ENCODE results near the gene OPN1SW.

The OPN1SW gene

GRCh38 chr7:128778946-128779345 lies 3.4 kb upstream of the OPN1SW start:
- no peak for DNase-seq (ENCODE audit: low read depth, low spot score)
- no peak overlapping the region for H3K4me3 ChIP-seq
- H3K9ac ChIP-seq (ENCODE audit: insufficient read length) = no peak overlapping the region
- TF ChIP-seq POLR2AphosphoS5 (IDR thresholded peaks at IDR 0.05; ENCODE audit: borderline replicate concordance, low read depth, low read length) (no peak), FOXP2 (optimal IDR thresholded peaks at IDR 0.05; ENCODE audit: control extremely low read depth, extremely low read length, insufficient read depth) (no peak), EZH2 (IDR thresholded peaks at IDR 0.05) (no peak)
- 0 out of 2 replicates have a peak, but pooled peaks cover 5% of the 10 kb centered on the region for H3K9me3 ChIP-seq (ENCODE audit: low read depth, low read length)
- no peak overlapping the region for H3K27ac ChIP-seq
- H3K36me3 ChIP-seq (ENCODE audit: insufficient read depth, low read length) = no peaks in the 10 kb centered on the region

GRCh38 chr7:128777156-128778123 lies 1.8 kb upstream of the OPN1SW start:
- no peak overlapping the region for H3K9ac ChIP-seq (ENCODE audit: insufficient read length)
- no peak overlapping the region for H3K27ac ChIP-seq
- H3K36me3 ChIP-seq (ENCODE audit: insufficient read depth, low read length) = 0 out of 2 replicates have a peak, but pooled peaks cover under 1% of the 10 kb centered on the region
- no peak for DNase-seq (ENCODE audit: low read depth, low spot score)
- TF ChIP-seq POLR2AphosphoS5 (IDR thresholded peaks at IDR 0.05; ENCODE audit: borderline replicate concordance, low read depth, low read length) (no peak), FOXP2 (optimal IDR thresholded peaks at IDR 0.05; ENCODE audit: control extremely low read depth, extremely low read length, insufficient read depth) (no peak), EZH2 (IDR thresholded peaks at IDR 0.05) (no peak)
- H3K9me3 ChIP-seq (ENCODE audit: low read depth, low read length) = 0 out of 2 replicates have a peak, but pooled peaks cover 5% of the 10 kb centered on the region
- H3K4me3 ChIP-seq = no peak overlapping the region

GRCh38 chr7:128774921-128775320 lies 673 bp downstream of the OPN1SW start:
- Histone ChIP-seq H3K9ac (ENCODE audit: insufficient read length) (no peak overlapping the region), H3K27ac (no peak overlapping the region), H3K36me3 (ENCODE audit: insufficient read depth, low read length) (peaks cover 22% of the 10 kb centered on the region), H3K4me3 (no peak overlapping the region), H3K9me3 (ENCODE audit: low read depth, low read length) (0 out of 2 replicates have a peak, but pooled peaks cover 5% of the 10 kb centered on the region)
- DNase-seq (ENCODE audit: low read depth, low spot score) = no peak
- no peak for TF ChIP-seq FOXP2 (optimal IDR thresholded peaks at IDR 0.05; ENCODE audit: control extremely low read depth, extremely low read length, insufficient read depth)
- no peak for TF ChIP-seq EZH2 (IDR thresholded peaks at IDR 0.05)
- no peak for TF ChIP-seq POLR2AphosphoS5 (IDR thresholded peaks at IDR 0.05; ENCODE audit: borderline replicate concordance, low read depth, low read length)

- DNase-seq (ENCODE audit: low read depth, low spot score) = no peak
- Histone ChIP-seq H3K9ac (ENCODE audit: insufficient read length) (no peak overlapping the region), H3K4me3 (no peak overlapping the region), H3K27ac (no peak overlapping the region), H3K36me3 (ENCODE audit: insufficient read depth, low read length) (peaks cover 29% of the 10 kb centered on the region), H3K9me3 (ENCODE audit: low read depth, low read length) (0 out of 2 replicates have a peak, but pooled peaks cover 5% of the 10 kb centered on the region)
- TF ChIP-seq POLR2AphosphoS5 (IDR thresholded peaks at IDR 0.05; ENCODE audit: borderline replicate concordance, low read depth, low read length) = no peak; the same call in 1 of the 2 replicates
- TF ChIP-seq EZH2 (IDR thresholded peaks at IDR 0.05) = no peak
- TF ChIP-seq FOXP2 (optimal IDR thresholded peaks at IDR 0.05; ENCODE audit: control extremely low read depth, extremely low read length, insufficient read depth) = no peak
These were observed 1.4 kb downstream of the OPN1SW start for GRCh38 chr7:128774029-128774689.

GRCh38 chr7:128773604-128774003 lies 2.0 kb downstream of the OPN1SW start:
- TF ChIP-seq POLR2AphosphoS5 (IDR thresholded peaks at IDR 0.05; ENCODE audit: borderline replicate concordance, low read depth, low read length) = no peak
- no peak for TF ChIP-seq EZH2 (IDR thresholded peaks at IDR 0.05)
- no peak for TF ChIP-seq FOXP2 (optimal IDR thresholded peaks at IDR 0.05; ENCODE audit: control extremely low read depth, extremely low read length, insufficient read depth)
- H3K9ac ChIP-seq (ENCODE audit: insufficient read length) = no peak overlapping the region
- 0 out of 2 replicates have a peak, but pooled peaks cover 5% of the 10 kb centered on the region for H3K9me3 ChIP-seq (ENCODE audit: low read depth, low read length)
- DNase-seq (ENCODE audit: low read depth, low spot score) = no peak
- no peak overlapping the region for H3K4me3 ChIP-seq
- H3K36me3 ChIP-seq (ENCODE audit: insufficient read depth, low read length) = peaks cover 35% of the 10 kb centered on the region
- H3K27ac ChIP-seq = no peak overlapping the region

GRCh38 chr7:128770233-128770632 lies 5.4 kb downstream of the OPN1SW start:
- Histone ChIP-seq H3K27ac (no peak overlapping the region), H3K36me3 (ENCODE audit: insufficient read depth, low read length) (peaks cover 63% of the 10 kb centered on the region), H3K9me3 (ENCODE audit: low read depth, low read length) (no peaks in the 10 kb centered on the region), H3K4me3 (no peak overlapping the region), H3K9ac (ENCODE audit: insufficient read length) (no peak overlapping the region)
- TF ChIP-seq FOXP2 (optimal IDR thresholded peaks at IDR 0.05; ENCODE audit: control extremely low read depth, extremely low read length, insufficient read depth) = no peak
- no peak for TF ChIP-seq EZH2 (IDR thresholded peaks at IDR 0.05)
- TF ChIP-seq POLR2AphosphoS5 (IDR thresholded peaks at IDR 0.05; ENCODE audit: borderline replicate concordance, low read depth, low read length) = no peak
- no peak for DNase-seq (ENCODE audit: low read depth, low spot score)

GRCh38 chr7:128767475-128768110 lies 8.0 kb downstream of the OPN1SW start:
- DNase-seq (ENCODE audit: low read depth, low spot score) = no peak
- Histone ChIP-seq H3K4me3 (no peak overlapping the region), H3K9ac (ENCODE audit: insufficient read length) (no peak overlapping the region), H3K27ac (no peak overlapping the region), H3K9me3 (ENCODE audit: low read depth, low read length) (no peaks in the 10 kb centered on the region), H3K36me3 (ENCODE audit: insufficient read depth, low read length) (peaks cover 74% of the 10 kb centered on the region)
- TF ChIP-seq EZH2 (IDR thresholded peaks at IDR 0.05) (no peak), POLR2AphosphoS5 (IDR thresholded peaks at IDR 0.05; ENCODE audit: borderline replicate concordance, low read depth, low read length) (no peak), FOXP2 (optimal IDR thresholded peaks at IDR 0.05; ENCODE audit: control extremely low read depth, extremely low read length, insufficient read depth) (no peak)

- Histone ChIP-seq H3K9ac (ENCODE audit: insufficient read length) (no peak overlapping the region), H3K36me3 (ENCODE audit: insufficient read depth, low read length) (peaks cover 70% of the 10 kb centered on the region), H3K27ac (no peak overlapping the region), H3K4me3 (no peak overlapping the region), H3K9me3 (ENCODE audit: low read depth, low read length) (no peaks in the 10 kb centered on the region)
- TF ChIP-seq EZH2 (IDR thresholded peaks at IDR 0.05) (no peak), FOXP2 (optimal IDR thresholded peaks at IDR 0.05; ENCODE audit: control extremely low read depth, extremely low read length, insufficient read depth) (no peak), POLR2AphosphoS5 (IDR thresholded peaks at IDR 0.05; ENCODE audit: borderline replicate concordance, low read depth, low read length) (no peak)
- no peak for DNase-seq (ENCODE audit: low read depth, low spot score)
These were observed 12.1 kb downstream of the OPN1SW start for GRCh38 chr7:128763541-128763940.
